Activated CD4-positive, alpha-beta T cell treated with anti-CD3 and anti-CD28 coated beads, Interleukin-2, amount 10 ng/mL, durations not matched to agents 24 days and 14 days (primary cell): ENCODE results near the gene CEP78. TPM values are rescaled to one million over a fixed set of nuclear protein-coding genes. Genes with fewer than 3 reads are reported as not detected.

Experiments used
- DNase-seq: peaks from one replicate; pipeline ENCODE4 v3.0.0; 2022
- H3K27ac Mint-ChIP-seq: one replicate; pipeline ENCODE4 v1.8.0; 2022; ENCODE audit warnings: mild to moderate bottlenecking, mixed read lengths
- H3K27me3 Mint-ChIP-seq: one replicate; pipeline ENCODE4 v1.8.0; 2022; ENCODE audit warnings: mixed read lengths
- H3K36me3 Mint-ChIP-seq: one replicate; pipeline ENCODE4 v1.8.0; 2022; ENCODE audit warnings: low read depth, mild to moderate bottlenecking, mixed read lengths
- H3K4me1 Mint-ChIP-seq: one replicate; pipeline ENCODE4 v1.8.0; 2021; ENCODE audit warnings: mixed read lengths
- H3K4me3 Mint-ChIP-seq: one replicate; pipeline ENCODE4 v1.8.0; 2022; ENCODE audit warnings: mild to moderate bottlenecking, moderate library complexity, mixed read lengths
- H3K9me3 Mint-ChIP-seq: one replicate; pipeline ENCODE4 v1.8.0; 2021; ENCODE audit warnings: mixed read lengths
- intact Hi-C: fragments of 100-400 bp; cut with micrococcal nuclease; formaldehyde crosslinking; loops from one replicate; pipeline ENCODE4 v1.15.1; 2023
- total RNA-seq: library from RNA; stranded (reverse); gene quantifications from 2 replicates; pipeline ENCODE4 v1.2.3, GENCODE V29; 2022

CEP78 gene
- total RNA-seq, 1 donor from 2014 or later, result 34.5 TPM

DNA sequence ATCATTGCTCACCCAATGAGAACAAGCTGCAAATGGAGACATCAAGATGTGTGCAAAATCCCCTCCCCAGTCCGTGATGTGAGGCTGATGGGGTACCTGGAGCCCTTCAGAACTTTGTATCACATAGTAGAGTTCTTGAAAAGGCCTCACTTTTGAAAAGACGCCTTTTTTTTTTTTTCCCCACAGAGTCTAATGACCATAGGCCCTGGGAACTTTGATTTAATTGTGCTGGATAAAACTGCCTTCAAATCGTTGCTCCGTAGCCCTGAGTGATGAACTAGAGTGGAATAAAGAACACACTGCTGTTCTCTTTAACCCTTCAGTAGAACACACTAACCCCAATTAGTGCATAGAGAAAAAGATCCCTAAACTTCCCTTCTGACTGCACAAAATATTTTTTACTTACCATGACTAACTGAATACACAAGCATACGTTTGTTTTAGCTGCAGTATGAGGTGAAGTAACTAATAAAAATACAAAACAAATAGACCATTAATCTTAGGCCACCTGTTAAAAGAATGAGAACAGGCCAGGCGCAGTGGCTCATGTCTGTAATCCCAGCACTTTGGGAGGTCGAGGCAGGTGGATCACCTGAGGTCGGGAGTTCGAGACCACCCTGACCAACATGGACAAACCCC is 76.1 kb downstream of the CEP78 start:
- H3K4me3 Mint-ChIP-seq, result no peak overlapping the region
- no peak overlapping the region for H3K27ac Mint-ChIP-seq
- no peak for DNase-seq
- no peaks in the 10 kb centered on the region for H3K9me3 Mint-ChIP-seq
- intact Hi-C loops, result no loop called here
- H3K36me3 Mint-ChIP-seq, result peaks cover 56% of the 10 kb centered on the region
- peaks cover 9% of the 10 kb centered on the region for H3K4me1 Mint-ChIP-seq
- H3K27me3 Mint-ChIP-seq, result no peaks in the 10 kb centered on the region

DNA sequence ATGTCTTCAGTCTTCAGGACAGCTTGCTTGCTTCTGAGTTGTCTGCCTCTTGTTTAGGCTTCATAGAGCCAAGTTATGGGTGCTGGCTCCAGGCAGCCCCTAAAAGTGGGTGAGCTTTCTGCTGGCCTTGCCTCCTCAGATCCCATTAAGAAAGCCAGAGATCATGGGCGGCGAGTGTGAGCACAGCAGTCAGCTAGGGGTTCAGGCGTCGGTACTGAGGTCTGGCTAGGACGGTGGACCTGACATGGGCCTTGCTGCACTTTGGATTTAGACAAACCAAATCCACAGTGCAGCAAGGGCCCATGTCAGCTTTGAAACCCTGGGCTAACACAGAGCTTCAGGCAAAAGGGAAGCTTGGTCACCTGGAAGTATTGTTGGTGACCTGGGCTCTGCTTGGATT is 78.7 kb downstream of the CEP78 start:
- Mint-ChIP-seq H3K4me1 (peaks cover 9% of the 10 kb centered on the region), H3K27me3 (no peaks in the 10 kb centered on the region), H3K36me3 (peaks cover 66% of the 10 kb centered on the region), H3K9me3 (peaks cover under 1% of the 10 kb centered on the region), H3K27ac (peak overlapping the region; percentile 64), H3K4me3 (no peak overlapping the region)
- intact Hi-C loops, result no loop called here
- DNase-seq, result no peak

- intact Hi-C loops, result no loop called here
- Mint-ChIP-seq H3K27ac (peak overlapping the region; percentile 64), H3K4me1 (peaks cover 9% of the 10 kb centered on the region), H3K36me3 (peaks cover 69% of the 10 kb centered on the region), H3K4me3 (no peak overlapping the region), H3K27me3 (no peaks in the 10 kb centered on the region), H3K9me3 (peaks cover 7% of the 10 kb centered on the region)
- DNase-seq, result no peak
These were observed 79.3 kb downstream of the CEP78 start for GRCh38 chr9:78314953-78315870.

DNA sequence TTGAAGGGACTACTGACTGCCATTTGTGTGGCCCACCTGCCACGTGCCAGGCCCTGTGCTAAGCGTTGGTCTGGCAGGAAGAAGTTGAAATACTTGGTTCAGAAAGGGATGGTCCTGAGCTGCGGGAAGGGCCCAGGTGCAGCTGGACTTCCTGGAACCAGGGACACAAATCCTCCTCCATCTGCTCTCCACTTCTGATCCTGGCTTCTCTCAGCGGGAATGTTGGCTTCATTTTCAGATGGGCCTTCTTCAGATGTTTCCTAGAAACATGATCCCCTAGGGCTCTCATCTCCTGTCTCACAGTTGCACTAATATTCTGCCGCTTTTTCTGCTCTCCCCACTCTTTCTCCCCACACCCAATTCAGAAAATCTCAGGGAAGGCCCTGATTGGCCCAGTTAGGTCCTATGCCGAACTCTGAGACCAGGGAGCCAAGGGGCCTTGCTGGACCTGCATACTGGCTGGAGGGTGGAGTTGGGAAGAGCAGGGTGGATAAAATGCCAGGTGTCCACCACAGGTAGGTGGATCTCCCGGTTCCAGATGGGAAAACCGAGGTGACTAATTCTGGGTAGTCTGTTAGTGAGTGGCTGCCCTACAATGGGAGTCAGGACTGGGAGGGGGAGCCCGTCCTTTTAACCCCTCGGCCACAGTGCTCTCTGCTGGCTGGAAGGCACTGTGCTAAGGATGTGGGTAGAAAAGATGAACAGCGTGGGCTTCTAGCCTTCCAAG is 80.5 kb downstream of the CEP78 start:
- H3K4me3 Mint-ChIP-seq, result no peak overlapping the region
- peaks cover 71% of the 10 kb centered on the region for H3K36me3 Mint-ChIP-seq
- intact Hi-C loops, result no loop called here
- DNase-seq, result no peak
- no peak overlapping the region for H3K27ac Mint-ChIP-seq
- H3K27me3 Mint-ChIP-seq, result no peaks in the 10 kb centered on the region
- peaks cover 8% of the 10 kb centered on the region for H3K4me1 Mint-ChIP-seq
- H3K9me3 Mint-ChIP-seq, result peaks cover 8% of the 10 kb centered on the region

- no peak for DNase-seq
- intact Hi-C loops, result no loop called here
- peaks cover 8% of the 10 kb centered on the region for H3K9me3 Mint-ChIP-seq
- no peak overlapping the region for H3K27ac Mint-ChIP-seq
- H3K4me3 Mint-ChIP-seq, result no peak overlapping the region
- no peaks in the 10 kb centered on the region for H3K27me3 Mint-ChIP-seq
- H3K4me1 Mint-ChIP-seq, result peaks cover 8% of the 10 kb centered on the region
- H3K36me3 Mint-ChIP-seq, result peaks cover 69% of the 10 kb centered on the region
These were observed 83.5 kb downstream of the CEP78 start for GRCh38 chr9:78319197-78320029.

- intact Hi-C loops, result no loop called here
- no peak for DNase-seq
These were observed 84.3 kb downstream of the CEP78 start for GRCh38 chr9:78320030-78320693.

GRCh38 chr9:78320875-78321496 is 85.1 kb downstream of the CEP78 start:
- intact Hi-C loops, result no loop called here
- Mint-ChIP-seq H3K9me3 (peaks cover 8% of the 10 kb centered on the region), H3K27me3 (no peaks in the 10 kb centered on the region), H3K36me3 (peaks cover 71% of the 10 kb centered on the region), H3K27ac (no peak overlapping the region), H3K4me3 (no peak overlapping the region), H3K4me1 (peaks cover 6% of the 10 kb centered on the region)
- no peak for DNase-seq

More at GRCh38 chr9:78320030-78320693, 84.3 kb downstream of the CEP78 start:
- Mint-ChIP-seq H3K9me3 (peaks cover 8% of the 10 kb centered on the region), H3K27me3 (no peaks in the 10 kb centered on the region), H3K4me3 (no peak overlapping the region), H3K27ac (no peak overlapping the region), H3K4me1 (peaks cover 4% of the 10 kb centered on the region), H3K36me3 (peaks cover 67% of the 10 kb centered on the region)

GRCh38 chr9:78321505-78321904 is 85.6 kb downstream of the CEP78 start:
- Mint-ChIP-seq H3K9me3 (peaks cover 8% of the 10 kb centered on the region), H3K4me3 (no peak overlapping the region), H3K36me3 (peaks cover 69% of the 10 kb centered on the region), H3K27me3 (no peaks in the 10 kb centered on the region), H3K27ac (peak overlapping the region; percentile 11), H3K4me1 (peaks cover 5% of the 10 kb centered on the region)
- intact Hi-C loops, result no loop called here
- no peak for DNase-seq

DNA sequence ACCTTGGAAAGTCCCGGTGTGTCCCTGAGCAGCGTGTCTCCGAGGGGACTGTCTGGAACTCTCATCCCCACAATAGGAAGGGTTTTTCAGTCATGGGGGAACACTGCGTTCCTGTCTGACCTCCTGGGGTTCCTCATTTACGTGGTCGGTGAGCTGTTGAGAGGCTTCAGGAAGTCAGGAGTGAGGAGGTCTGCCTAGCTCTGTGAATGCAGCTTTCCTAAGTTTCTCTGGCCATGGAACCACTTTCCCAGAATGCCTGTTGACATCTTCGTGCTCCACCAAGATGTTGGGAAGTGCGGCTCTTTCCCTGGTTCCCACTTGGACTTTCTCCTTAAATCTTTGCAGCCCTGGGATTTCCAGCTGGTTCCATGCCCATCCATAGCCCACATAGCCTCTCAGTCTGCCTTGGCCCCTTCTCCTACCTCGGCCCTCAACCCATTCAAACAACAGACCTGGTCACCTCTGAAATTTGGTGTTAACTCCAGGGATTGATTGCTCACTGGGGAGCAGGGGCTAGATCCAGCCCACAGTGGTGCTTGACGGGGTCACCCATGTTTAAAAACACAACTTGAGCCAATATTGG is 88.3 kb downstream of the CEP78 start:
- peaks cover 68% of the 10 kb centered on the region for H3K36me3 Mint-ChIP-seq
- H3K27ac Mint-ChIP-seq, result peak overlapping the region; percentile 8
- no peaks in the 10 kb centered on the region for H3K27me3 Mint-ChIP-seq
- intact Hi-C loops, result no loop called here
- no peak for DNase-seq
- no peak overlapping the region for H3K4me3 Mint-ChIP-seq
- H3K4me1 Mint-ChIP-seq, result peaks cover 5% of the 10 kb centered on the region
- H3K9me3 Mint-ChIP-seq, result peaks cover 8% of the 10 kb centered on the region

- no peak for DNase-seq
- Mint-ChIP-seq H3K4me3 (no peak overlapping the region), H3K4me1 (peaks cover 6% of the 10 kb centered on the region), H3K27ac (no peak overlapping the region), H3K36me3 (peaks cover 67% of the 10 kb centered on the region), H3K27me3 (no peaks in the 10 kb centered on the region), H3K9me3 (peaks cover 6% of the 10 kb centered on the region)
- intact Hi-C loops, result no loop called here
These were observed 88.8 kb downstream of the CEP78 start for GRCh38 chr9:78324682-78325081.

- Mint-ChIP-seq H3K4me1 (peaks cover 8% of the 10 kb centered on the region), H3K27me3 (no peaks in the 10 kb centered on the region), H3K36me3 (peaks cover 64% of the 10 kb centered on the region), H3K27ac (no peak overlapping the region), H3K9me3 (no peaks in the 10 kb centered on the region), H3K4me3 (no peak overlapping the region)
- no peak for DNase-seq
- intact Hi-C loops, result no loop called here
These were observed 89.5 kb downstream of the CEP78 start for GRCh38 chr9:78325343-78325742.

DNA sequence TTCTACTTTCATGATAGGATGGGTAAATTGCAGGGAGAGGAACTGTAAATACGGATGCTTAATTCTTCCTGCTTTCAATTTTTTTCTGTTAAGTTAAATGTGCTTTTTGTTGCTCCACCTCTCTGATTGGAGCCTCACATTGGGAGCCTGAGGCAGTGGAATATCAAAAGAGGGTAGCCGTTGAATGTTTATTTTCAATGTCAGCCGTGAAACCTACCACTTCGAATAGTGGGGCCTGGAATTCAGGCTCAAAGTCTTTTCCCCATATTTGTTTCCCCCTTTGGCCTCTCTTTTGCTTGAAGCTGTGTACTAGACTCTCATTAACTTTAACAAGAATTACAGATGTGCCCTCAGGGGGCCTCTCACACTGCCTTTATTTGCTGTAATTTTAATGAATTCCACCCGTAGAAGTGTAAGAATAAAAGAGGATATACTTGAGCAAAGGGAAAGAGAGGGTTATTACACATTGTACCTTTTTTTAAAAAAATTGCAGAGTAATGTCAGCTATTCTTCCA is 90.0 kb downstream of the CEP78 start:
- no peak for DNase-seq
- peaks cover 63% of the 10 kb centered on the region for H3K36me3 Mint-ChIP-seq
- no peak overlapping the region for H3K4me3 Mint-ChIP-seq
- no peaks in the 10 kb centered on the region for H3K27me3 Mint-ChIP-seq
- no peak overlapping the region for H3K27ac Mint-ChIP-seq
- H3K4me1 Mint-ChIP-seq, result peaks cover 9% of the 10 kb centered on the region
- intact Hi-C loops, result no loop called here
- no peaks in the 10 kb centered on the region for H3K9me3 Mint-ChIP-seq
